PFSK-1 (cell line): ENCODE data around the gene AASDH.

Experiments used
- POLR2AphosphoS5 ChIP-seq: IDR thresholded peaks from 2 replicates; pipeline ENCODE4 v1.6.1; 2012; ENCODE audit warnings: low read depth, mild to moderate bottlenecking, control low read depth, low read length, moderate library complexity
- SIN3A ChIP-seq: IDR thresholded peaks from 2 replicates; pipeline ENCODE4 v1.6.1; 2012; ENCODE audit warnings: mild to moderate bottlenecking, low read length, moderate library complexity, borderline replicate concordance; ENCODE audit not compliant: insufficient read depth

- TF ChIP-seq SIN3A (no peak), POLR2AphosphoS5 (no peak)
These were observed 66.0 kb downstream of the AASDH start for GRCh38 chr4:56321251-56321650.
